ENCODE measurements around the gene MRPL23.

- no peak for TF ChIP-seq CTCF (IDR thresholded peaks at IDR 0.05)
- no peak for TF ChIP-seq POLR2A (IDR thresholded peaks at IDR 0.05)
Measured at GRCh38 chr11:1908618-1909017, 38.5 kb upstream of the MRPL23 start.

All from uterus (tissue), 2 donors.